Trophoblast cell (in vitro differentiated cells and primary cell): ENCODE results near the gene TXK.

ENCODE experiments used
- DNase-seq, 2 donors: peaks; one replicate each; pipeline ENCODE4 v3.0.0-alpha.2; 2016
- H2AFZ ChIP-seq: 2 replicates; pipeline ENCODE4 v1.6.1; 2013; ENCODE audit warnings: low read length, moderate library complexity, mild to moderate bottlenecking; ENCODE audit not compliant: insufficient read depth, poor library complexity
- H2AK5ac ChIP-seq: 2 replicates; pipeline ENCODE4 v1.6.1; 2013; ENCODE audit warnings: mild to moderate bottlenecking, low read length
- H2BK120ac ChIP-seq: 2 replicates; pipeline ENCODE4 v1.6.1; 2013; ENCODE audit warnings: low read length, mild to moderate bottlenecking, moderate library complexity; ENCODE audit not compliant: insufficient read depth, poor library complexity
- H2BK12ac ChIP-seq: 2 replicates; pipeline ENCODE4 v1.6.1; 2013; ENCODE audit warnings: mild to moderate bottlenecking, low read length, moderate library complexity
- H2BK5ac ChIP-seq: 2 replicates; pipeline ENCODE4 v1.6.1; 2013; ENCODE audit warnings: low read length, low read depth, moderate library complexity, mild to moderate bottlenecking; ENCODE audit not compliant: poor library complexity
- H3K14ac ChIP-seq: 2 replicates; pipeline ENCODE4 v1.6.1; 2013; ENCODE audit warnings: mild to moderate bottlenecking, low read length
- H3K18ac ChIP-seq: 2 replicates; pipeline ENCODE4 v1.6.1; 2013; ENCODE audit warnings: mild to moderate bottlenecking, low read length
- H3K23ac ChIP-seq: 2 replicates; pipeline ENCODE4 v1.6.1; 2013; ENCODE audit warnings: low read length
- H3K27ac ChIP-seq: 2 replicates; pipeline ENCODE4 v1.5.1; 2013; ENCODE audit warnings: low read depth, mild to moderate bottlenecking, inconsistent platforms, low read length, moderate library complexity
- H3K27me3 ChIP-seq: 2 replicates; pipeline ENCODE4 v1.6.1; 2013; ENCODE audit warnings: inconsistent platforms, mild to moderate bottlenecking, low read length, moderate library complexity; ENCODE audit not compliant: insufficient read depth
- H3K36me3 ChIP-seq, 2 experiments: 1 replicate in 1 of 2; 2 replicates in 1 of 2; pipeline ENCODE4 v1.6.1; 2013; ENCODE audit warnings: low read length in 2 of 2, mild to moderate bottlenecking in 2 of 2, moderate library complexity in 1 of 2; ENCODE audit not compliant: insufficient read depth in 2 of 2, control insufficient read depth in 1 of 2
- H3K4ac ChIP-seq: 2 replicates; pipeline ENCODE4 v1.6.1; 2013; ENCODE audit warnings: low read depth, mild to moderate bottlenecking, low read length, moderate library complexity
- H3K4me1 ChIP-seq, 2 experiments: 1 replicate in 1 of 2; 2 replicates in 1 of 2; pipeline ENCODE4 v1.6.1; 2013; ENCODE audit warnings: low read length in 2 of 2, mild to moderate bottlenecking in 2 of 2, moderate library complexity in 1 of 2; ENCODE audit not compliant: insufficient read depth in 2 of 2, control insufficient read depth in 1 of 2
- H3K4me2 ChIP-seq: 2 replicates; pipeline ENCODE4 v1.6.1; 2013; ENCODE audit warnings: inconsistent platforms, mild to moderate bottlenecking, low read length, moderate library complexity
- H3K4me3 ChIP-seq: 2 replicates; pipeline ENCODE4 v1.5.1; 2013; ENCODE audit warnings: mild to moderate bottlenecking, low read depth, low read length, inconsistent platforms
- H3K79me1 ChIP-seq: one replicate; pipeline ENCODE4 v1.6.1; 2013; ENCODE audit warnings: low read length
- H3K79me2 ChIP-seq: 2 replicates; pipeline ENCODE4 v1.6.1; 2013; ENCODE audit warnings: low read length, mild to moderate bottlenecking; ENCODE audit not compliant: control insufficient read depth, insufficient read depth, poor library complexity
- H3K9ac ChIP-seq: 2 replicates; pipeline ENCODE4 v1.6.1; 2013; ENCODE audit warnings: mild to moderate bottlenecking, low read length
- H3K9me3 ChIP-seq: 2 replicates; pipeline ENCODE4 v1.6.1; 2013; ENCODE audit warnings: low read depth, mild to moderate bottlenecking, control low read depth, inconsistent platforms, low read length; ENCODE audit not compliant: insufficient read depth
- H4K12ac ChIP-seq: 2 replicates; pipeline ENCODE4 v1.6.1; 2013; ENCODE audit warnings: low read depth, mild to moderate bottlenecking, low read length, moderate library complexity
- H4K8ac ChIP-seq: 2 replicates; pipeline ENCODE4 v1.6.1; 2013; ENCODE audit warnings: low read depth, mild to moderate bottlenecking, low read length, moderate library complexity
- H4K91ac ChIP-seq: one replicate; pipeline ENCODE4 v1.6.1; 2013; ENCODE audit warnings: low read depth, mild to moderate bottlenecking, low read length, moderate library complexity
- WGBS: extraction: QIAGEN DNeasy Blood & Tissue Kit; methylation state at CpG from one replicate; pipeline ENCODE4 v1.1.7; 2013; ENCODE audit warnings: missing lambda C conversion rate; ENCODE audit not compliant: insufficient read length, insufficient coverage; ENCODE audit errors: extremely low coverage; 5-methylcytosine and 5-hydroxymethylcytosine counted together

TXK gene

DNA sequence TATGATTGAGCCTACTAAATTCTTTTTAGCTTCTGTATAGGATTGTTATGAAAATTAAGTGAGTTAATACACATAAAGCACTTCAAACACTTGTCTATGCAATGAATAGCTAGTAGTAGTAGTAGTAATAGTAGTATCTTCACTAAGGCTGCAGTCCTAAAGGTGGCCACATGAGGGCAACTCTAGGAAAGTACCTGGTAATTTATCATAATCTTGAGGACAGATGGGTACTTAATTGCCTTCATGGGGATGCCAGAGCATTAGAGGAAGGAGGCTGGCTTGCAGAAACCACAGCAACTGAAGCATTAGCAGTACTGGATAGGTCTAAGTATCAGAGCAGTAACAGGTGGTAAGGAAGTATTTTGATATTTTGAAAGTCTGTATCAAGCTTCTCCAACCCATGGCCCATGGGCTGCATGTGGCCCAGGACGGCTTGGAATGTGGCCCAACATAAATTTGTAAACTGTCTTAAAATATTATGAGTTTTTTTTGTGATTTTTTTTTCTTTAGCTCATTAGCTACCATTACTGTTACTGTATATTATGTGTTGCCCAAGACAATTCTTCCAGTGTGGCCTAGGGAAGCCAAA lies 100.1 kb downstream of the TXK start:
- H3K9ac ChIP-seq = no peak overlapping the region
- H3K27me3 ChIP-seq = no peaks in the 10 kb centered on the region
- H2AK5ac ChIP-seq = no peak overlapping the region
- H2BK12ac ChIP-seq = no peak overlapping the region
- WGBS = no CpG with 5 or more reads among the region's 1 CpG
- H4K8ac ChIP-seq = no peak overlapping the region
- H3K4me2 ChIP-seq = no peak overlapping the region
- H3K9me3 ChIP-seq = no peaks in the 10 kb centered on the region
- H3K79me2 ChIP-seq = no peaks in the 10 kb centered on the region
- H2AFZ ChIP-seq = no peak overlapping the region
- H2BK120ac ChIP-seq = no peak overlapping the region
- no peak overlapping the region for H3K23ac ChIP-seq
- H4K91ac ChIP-seq = no peak overlapping the region
- peak; percentile 40 to 86 for DNase-seq
- H3K18ac ChIP-seq = no peak overlapping the region
- no peak overlapping the region for H2BK5ac ChIP-seq
- H3K36me3 ChIP-seq = no peaks in the 10 kb centered on the region
- H3K4ac ChIP-seq = no peak overlapping the region
- H3K27ac ChIP-seq = no peak overlapping the region
- H3K4me1 ChIP-seq = no peaks in the 10 kb centered on the region
- H3K14ac ChIP-seq = no peak overlapping the region
- H4K12ac ChIP-seq = no peak overlapping the region
- H3K4me3 ChIP-seq = no peak overlapping the region
- no peaks in the 10 kb centered on the region for H3K79me1 ChIP-seq

DNA sequence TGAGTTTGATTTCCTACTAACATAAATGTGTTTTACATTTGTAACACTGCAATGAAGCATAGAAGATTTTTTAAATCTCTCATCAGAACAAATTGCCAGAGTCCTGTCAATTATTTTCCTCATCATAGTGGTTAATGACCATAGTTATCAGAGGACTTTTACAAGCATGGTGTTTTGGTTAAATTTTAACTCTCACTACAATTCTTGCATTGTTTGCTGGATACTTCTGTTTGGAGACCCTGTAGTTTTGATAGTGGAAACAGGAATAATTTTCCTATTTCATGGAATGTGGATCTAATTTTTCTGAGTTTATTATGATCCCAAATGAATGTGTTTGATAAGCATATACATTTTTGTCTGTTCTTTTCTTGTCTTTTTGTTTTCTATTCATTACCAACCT lies 100.6 kb downstream of the TXK start:
- Histone ChIP-seq H3K9ac (no peak overlapping the region), H4K91ac (no peak overlapping the region), H3K14ac (no peak overlapping the region), H2BK12ac (no peak overlapping the region), H3K4me3 (no peak overlapping the region), H3K27ac (no peak overlapping the region), H3K79me1 (no peaks in the 10 kb centered on the region), H2BK5ac (no peak overlapping the region), H3K9me3 (no peaks in the 10 kb centered on the region), H2AK5ac (no peak overlapping the region), H3K36me3 (no peaks in the 10 kb centered on the region), H3K4ac (no peak overlapping the region), H4K12ac (no peak overlapping the region), H3K4me1 (no peaks in the 10 kb centered on the region), H4K8ac (no peak overlapping the region), H3K79me2 (no peaks in the 10 kb centered on the region), H3K18ac (no peak overlapping the region), H3K23ac (no peak overlapping the region), H2BK120ac (no peak overlapping the region), H3K4me2 (no peak overlapping the region), H2AFZ (no peak overlapping the region), H3K27me3 (no peaks in the 10 kb centered on the region)
- no peak for DNase-seq

DNA sequence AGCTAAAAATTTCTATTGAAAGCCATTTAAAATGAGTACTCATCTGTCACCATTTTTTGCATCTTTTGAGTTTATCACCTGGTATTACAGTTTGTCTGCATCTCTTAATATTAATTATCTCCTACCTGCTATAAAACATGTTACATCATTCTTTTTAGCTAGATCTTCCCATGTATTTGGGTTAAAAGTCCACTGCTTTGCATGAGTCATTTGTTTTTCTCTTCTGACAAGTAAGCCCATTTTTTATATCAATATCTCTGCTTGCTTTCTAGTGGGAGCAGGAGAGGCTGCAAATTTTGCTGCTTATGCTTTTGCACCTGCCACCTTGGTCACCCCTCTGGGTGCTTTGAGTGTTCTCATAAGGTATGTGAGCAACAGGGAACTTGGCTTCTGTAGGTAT lies 101.3 kb downstream of the TXK start:
- Histone ChIP-seq H3K4me2 (no peak overlapping the region), H4K12ac (no peak overlapping the region), H3K79me2 (no peaks in the 10 kb centered on the region), H3K27me3 (no peaks in the 10 kb centered on the region), H3K9ac (no peak overlapping the region), H3K14ac (no peak overlapping the region), H3K79me1 (no peaks in the 10 kb centered on the region), H3K4ac (no peak overlapping the region), H3K27ac (no peak overlapping the region), H2AFZ (no peak overlapping the region), H3K36me3 (no peaks in the 10 kb centered on the region), H3K4me3 (no peak overlapping the region), H3K9me3 (no peaks in the 10 kb centered on the region), H3K23ac (no peak overlapping the region), H3K4me1 (no peaks in the 10 kb centered on the region), H2AK5ac (no peak overlapping the region), H4K8ac (no peak overlapping the region), H3K18ac (no peak overlapping the region), H2BK12ac (no peak overlapping the region), H4K91ac (no peak overlapping the region), H2BK120ac (no peak overlapping the region), H2BK5ac (no peak overlapping the region)
- no peak for DNase-seq

DNA sequence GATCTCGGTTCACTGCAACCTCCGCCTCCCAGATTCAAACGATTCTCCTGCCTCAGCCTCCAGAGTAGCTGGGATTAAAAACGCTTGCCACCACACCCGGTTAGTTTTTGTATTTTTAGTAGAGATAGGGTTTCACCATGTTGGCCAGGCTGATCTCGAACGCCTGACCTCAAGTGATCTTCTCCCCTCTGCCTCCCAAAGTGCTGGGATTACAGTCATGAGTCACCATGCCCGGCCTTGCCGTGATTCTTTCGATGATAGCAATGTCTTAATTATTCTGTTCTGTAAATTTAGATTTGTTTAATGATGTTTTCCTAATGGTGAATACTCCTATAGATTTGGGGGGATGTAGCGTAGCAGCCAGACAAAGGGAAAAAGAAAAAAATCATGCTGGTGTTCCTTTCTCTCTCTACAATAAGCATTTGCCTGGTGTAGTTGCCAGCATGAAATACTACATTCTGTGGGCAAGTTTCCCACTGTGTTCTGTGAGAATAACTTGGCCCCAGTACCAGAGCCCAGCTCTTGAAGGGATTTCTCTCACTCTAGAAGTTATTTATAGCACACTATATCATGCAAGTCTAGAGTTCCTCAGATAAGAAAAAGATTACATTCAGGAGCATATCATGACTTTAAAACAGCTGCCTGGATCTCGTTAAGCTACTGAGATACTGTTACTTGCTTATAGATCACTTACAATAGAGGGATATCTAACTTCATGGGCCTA lies 102.1 kb downstream of the TXK start:
- H3K4ac ChIP-seq = no peak overlapping the region
- H3K27me3 ChIP-seq = no peaks in the 10 kb centered on the region
- no peaks in the 10 kb centered on the region for H3K36me3 ChIP-seq
- no peak overlapping the region for H3K4me3 ChIP-seq
- no peak overlapping the region for H3K4me2 ChIP-seq
- no peak overlapping the region for H3K9ac ChIP-seq
- no peak overlapping the region for H4K12ac ChIP-seq
- no peaks in the 10 kb centered on the region for H3K9me3 ChIP-seq
- no peaks in the 10 kb centered on the region for H3K79me2 ChIP-seq
- no peak overlapping the region for H2BK5ac ChIP-seq
- no peak overlapping the region for H2AFZ ChIP-seq
- no peak overlapping the region for H2BK12ac ChIP-seq
- no peaks in the 10 kb centered on the region for H3K79me1 ChIP-seq
- no peaks in the 10 kb centered on the region for H3K4me1 ChIP-seq
- H3K14ac ChIP-seq = no peak overlapping the region
- H2AK5ac ChIP-seq = no peak overlapping the region
- H4K8ac ChIP-seq = no peak overlapping the region
- no peak overlapping the region for H4K91ac ChIP-seq
- no peak overlapping the region for H3K18ac ChIP-seq
- no peak for DNase-seq
- no peak overlapping the region for H3K23ac ChIP-seq
- no peak overlapping the region for H2BK120ac ChIP-seq
- WGBS = no CpG with 5 or more reads among the region's 12 CpGs
- H3K27ac ChIP-seq = no peak overlapping the region
